ENCODE measurements around the gene LARGE1. TPM values are rescaled to one million over a fixed set of nuclear protein-coding genes. Genes with fewer than 3 reads are reported as not detected.

LARGE1 gene
- total and polyA plus RNA-seq, 2 experiments from 2014 or later, result 1.5 to 12.8 TPM

DNA sequence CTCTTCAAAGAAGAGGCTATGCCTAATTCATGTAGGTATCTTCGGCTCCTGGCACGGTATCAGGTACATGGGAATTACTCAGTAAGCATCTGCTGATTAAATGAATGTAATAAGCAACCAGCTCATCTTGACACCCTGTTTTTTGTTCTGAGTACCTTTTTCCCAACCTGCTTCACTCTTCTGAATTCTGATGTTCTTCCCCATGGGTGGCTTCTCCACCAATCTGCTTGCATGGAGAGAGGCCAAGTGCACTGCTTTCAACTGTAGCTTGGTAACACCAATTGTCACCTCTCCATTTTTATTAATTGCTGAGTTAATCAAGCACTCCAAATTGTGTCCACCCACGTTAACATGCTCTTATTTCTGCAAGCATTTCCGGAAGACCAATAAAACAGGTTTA is 40.5 kb downstream of the LARGE1 start:
- Histone ChIP-seq H3K9ac (no peak overlapping the region), H3K4me2 (ENCODE audit: unreplicated experiment) (no peak overlapping the region), H3F3A (ENCODE audit: insufficient read depth) (no peaks in the 10 kb centered on the region), H3K27ac (no peak overlapping the region), H3K9me3 (ENCODE audit: low read depth) (no peaks in the 10 kb centered on the region), H2AFZ (no peak overlapping the region), H3K4me3 (no peak overlapping the region), H3K79me2 (ENCODE audit: insufficient read depth) (0 out of 2 replicates have a peak, but pooled peaks cover 31% of the 10 kb centered on the region), H3K4me1 (ENCODE audit: insufficient read depth) (no peaks in the 10 kb centered on the region), H4K20me1 (ENCODE audit: insufficient read depth) (no peaks in the 10 kb centered on the region), H3K36me3 (ENCODE audit: low read depth) (no peaks in the 10 kb centered on the region), H3K27me3 (replicated peaks; ENCODE audit: insufficient read depth) (no peaks in the 10 kb centered on the region), H3K9me2 (ENCODE audit: insufficient read depth) (no peaks in the 10 kb centered on the region)
- TF ChIP-seq EZH2phosphoT487 (IDR thresholded peaks at IDR 0.05; ENCODE audit: insufficient read depth, low read depth), result no peak
- WGBS, 2 experiments (ENCODE audit: low coverage in 1 of 2, low lambda C conversion rate in 2 of 2, missing lambda C conversion rate in 2 of 2), result 75 to 76% methylated on average over 4 of the region's 4 CpGs
- DNase-seq, result no peak
- in situ Hi-C loops (cut with MboI), result no loop called here

DNA sequence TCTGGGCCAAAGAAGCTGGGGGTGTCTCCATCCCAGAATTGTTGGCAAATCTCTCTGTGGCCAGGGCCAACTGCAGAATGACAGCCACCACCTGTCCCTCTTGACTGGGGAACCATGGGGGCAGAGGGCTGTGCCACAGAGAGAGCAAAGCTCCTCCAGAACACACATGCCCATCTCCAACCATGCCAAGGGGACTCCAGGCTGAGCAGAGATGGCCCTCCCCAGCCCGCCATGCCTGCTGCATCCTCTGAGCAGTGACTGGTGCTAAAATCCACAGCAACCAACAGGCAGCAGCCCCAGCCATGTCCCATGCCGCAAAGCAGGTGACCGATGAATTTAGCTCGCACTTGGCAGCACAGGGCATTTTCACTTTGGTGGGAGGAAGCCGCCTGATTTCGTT is 45.0 kb downstream of the LARGE1 start:
- peaks cover 21% of the 10 kb centered on the region; the same call in 1 of the 2 replicates for H3K79me2 ChIP-seq (ENCODE audit: insufficient read depth)
- H3K9me2 ChIP-seq (ENCODE audit: insufficient read depth), result no peaks in the 10 kb centered on the region
- H3K4me1 ChIP-seq (ENCODE audit: insufficient read depth), result peaks cover 8% of the 10 kb centered on the region
- no peaks in the 10 kb centered on the region for H3K9me3 ChIP-seq (ENCODE audit: low read depth)
- no peaks in the 10 kb centered on the region for H4K20me1 ChIP-seq (ENCODE audit: insufficient read depth)
- no peak for DNase-seq
- H3K4me2 ChIP-seq (ENCODE audit: unreplicated experiment), result no peak overlapping the region
- WGBS, 2 experiments (ENCODE audit: low coverage in 1 of 2, low lambda C conversion rate in 2 of 2, missing lambda C conversion rate in 2 of 2), result 95 to 96% methylated on average over 6 of the region's 6 CpGs
- H2AFZ ChIP-seq, result no peak overlapping the region
- H3K4me3 ChIP-seq, result no peak overlapping the region
- H3F3A ChIP-seq (ENCODE audit: insufficient read depth), result no peaks in the 10 kb centered on the region; the same call in 1 of the 2 replicates
- TF ChIP-seq EZH2phosphoT487 (IDR thresholded peaks at IDR 0.05; ENCODE audit: insufficient read depth, low read depth) (no peak), EZH2 (IDR thresholded peaks at IDR 0.05; ENCODE audit: insufficient read depth, poor library complexity, severe bottlenecking) (no peak)
- H3K36me3 ChIP-seq (ENCODE audit: low read depth), result no peaks in the 10 kb centered on the region
- H3K27ac ChIP-seq, result no peak overlapping the region
- no peaks in the 10 kb centered on the region for H3K27me3 ChIP-seq (replicated peaks; ENCODE audit: insufficient read depth)
- in situ Hi-C loops (cut with MboI), result no loop called here
- H3K9ac ChIP-seq, result no peak overlapping the region

DNA sequence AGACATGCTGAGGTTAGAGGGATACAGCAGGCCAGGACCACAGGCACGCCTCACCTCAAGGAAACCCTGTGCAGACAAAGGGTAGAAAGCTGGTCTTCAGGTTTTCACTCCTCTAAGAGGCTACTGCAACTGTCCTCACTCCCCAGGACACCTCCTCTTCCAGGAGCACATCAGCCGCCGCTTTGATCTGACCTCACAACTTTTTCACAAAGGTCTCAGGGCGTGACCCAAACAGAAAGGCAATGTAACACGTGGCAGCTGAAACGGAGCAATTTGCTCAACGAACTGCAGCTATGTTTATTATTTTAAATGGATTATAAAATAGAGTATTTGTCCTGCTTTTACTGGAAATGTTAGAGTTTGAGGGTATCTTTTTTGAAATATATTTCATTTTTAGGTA is 46.1 kb downstream of the LARGE1 start:
- Histone ChIP-seq H3K9ac (no peak overlapping the region), H3K79me2 (ENCODE audit: insufficient read depth) (peaks cover 16% of the 10 kb centered on the region; the same call in 1 of the 2 replicates), H3K27me3 (replicated peaks; ENCODE audit: insufficient read depth) (no peaks in the 10 kb centered on the region), H3K4me1 (ENCODE audit: insufficient read depth) (peaks cover 8% of the 10 kb centered on the region), H2AFZ (no peak overlapping the region), H3K4me3 (no peak overlapping the region), H3K9me2 (ENCODE audit: insufficient read depth) (no peaks in the 10 kb centered on the region), H4K20me1 (ENCODE audit: insufficient read depth) (no peaks in the 10 kb centered on the region), H3K9me3 (ENCODE audit: low read depth) (no peaks in the 10 kb centered on the region), H3F3A (ENCODE audit: insufficient read depth) (no peaks in the 10 kb centered on the region; the same call in 1 of the 2 replicates), H3K36me3 (ENCODE audit: low read depth) (no peaks in the 10 kb centered on the region), H3K27ac (no peak overlapping the region), H3K4me2 (ENCODE audit: unreplicated experiment) (no peak overlapping the region)
- WGBS, 2 experiments (ENCODE audit: low coverage in 1 of 2, low lambda C conversion rate in 2 of 2, missing lambda C conversion rate in 2 of 2), result 83 to 91% methylated on average over 7 of the region's 7 CpGs
- no peak for TF ChIP-seq EZH2phosphoT487 (IDR thresholded peaks at IDR 0.05; ENCODE audit: insufficient read depth, low read depth)
- DNase-seq, result no peak
- in situ Hi-C loops (cut with MboI), result no loop called here

DNA sequence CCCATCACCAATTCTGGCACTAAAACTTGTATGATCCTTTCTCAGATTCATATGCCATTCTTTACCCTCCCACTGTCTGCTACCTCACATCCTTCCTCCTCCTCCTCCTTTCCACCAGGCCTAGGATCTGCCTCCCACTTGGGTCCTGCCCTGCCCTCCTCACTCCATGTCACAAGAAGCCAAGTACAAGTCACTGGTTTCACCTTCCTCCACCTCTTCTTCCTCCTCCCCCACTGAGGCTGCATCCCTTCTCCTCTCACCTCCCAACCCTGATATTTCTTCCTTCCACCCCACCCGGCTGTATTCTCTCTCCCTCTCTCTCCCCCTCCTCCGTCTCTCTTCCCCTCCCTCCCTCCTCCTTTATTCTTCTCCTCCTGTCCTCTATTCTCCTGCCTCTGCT is 46.6 kb downstream of the LARGE1 start:
- Histone ChIP-seq H3K27me3 (replicated peaks; ENCODE audit: insufficient read depth) (no peaks in the 10 kb centered on the region), H3K4me3 (no peak overlapping the region), H3K4me1 (ENCODE audit: insufficient read depth) (peaks cover 8% of the 10 kb centered on the region), H3K27ac (peak overlapping the region; percentile 29; the same call in 1 of the 2 replicates), H3K9ac (0 out of 2 replicates have a peak overlapping the region, but pooled peaks have one; percentile 58), H2AFZ (peak overlapping the region; percentile 87), H3K9me2 (ENCODE audit: insufficient read depth) (no peaks in the 10 kb centered on the region), H3K36me3 (ENCODE audit: low read depth) (no peaks in the 10 kb centered on the region), H3K9me3 (ENCODE audit: low read depth) (no peaks in the 10 kb centered on the region), H3K79me2 (ENCODE audit: insufficient read depth) (peaks cover 16% of the 10 kb centered on the region; the same call in 1 of the 2 replicates), H3F3A (ENCODE audit: insufficient read depth) (no peaks in the 10 kb centered on the region; the same call in 1 of the 2 replicates), H3K4me2 (ENCODE audit: unreplicated experiment) (peak overlapping the region; percentile 11), H4K20me1 (ENCODE audit: insufficient read depth) (no peaks in the 10 kb centered on the region)
- no peak for DNase-seq
- 80% methylated on average over 2 of the region's 2 CpGs; no CpG with 5 or more reads in 1 of the 2 experiments for WGBS, 2 experiments (ENCODE audit: low coverage in 1 of 2, low lambda C conversion rate in 2 of 2, missing lambda C conversion rate in 2 of 2)
- no peak for TF ChIP-seq EZH2phosphoT487 (IDR thresholded peaks at IDR 0.05; ENCODE audit: insufficient read depth, low read depth)
- no peak for TF ChIP-seq EZH2 (IDR thresholded peaks at IDR 0.05; ENCODE audit: insufficient read depth, poor library complexity, severe bottlenecking)
- in situ Hi-C loops (cut with MboI), result no loop called here

DNA sequence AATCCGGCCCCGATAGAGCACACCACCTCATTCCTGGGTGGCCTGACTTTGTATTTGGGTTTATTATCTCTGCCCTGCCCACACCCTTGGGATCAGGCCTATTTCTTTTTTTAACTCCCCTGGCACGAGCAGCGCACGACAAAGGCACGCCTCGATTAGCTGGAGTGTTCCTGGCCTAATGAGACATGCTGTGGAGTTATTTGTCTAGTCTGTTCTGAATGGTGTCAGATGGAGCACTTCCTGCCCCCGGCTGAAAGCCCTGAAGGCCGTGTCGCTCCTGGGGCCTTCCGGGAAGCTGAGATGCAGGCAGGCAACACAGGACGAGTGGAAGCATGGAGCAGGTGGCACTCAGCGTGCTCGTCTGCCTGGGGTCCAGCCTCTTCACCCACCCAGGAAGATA is 47.1 kb downstream of the LARGE1 start:
- TF ChIP-seq EZH2phosphoT487 (IDR thresholded peaks at IDR 0.05; ENCODE audit: insufficient read depth, low read depth) (no peak), EZH2 (IDR thresholded peaks at IDR 0.05; ENCODE audit: insufficient read depth, poor library complexity, severe bottlenecking) (no peak)
- H3K4me1 ChIP-seq (ENCODE audit: insufficient read depth), result peaks cover 8% of the 10 kb centered on the region
- DNase-seq, result peak; percentile 57
- no peaks in the 10 kb centered on the region for H3K9me2 ChIP-seq (ENCODE audit: insufficient read depth)
- 21 to 27% methylated on average over 13 to 14 of the region's 14 CpGs for WGBS, 2 experiments (ENCODE audit: low coverage in 1 of 2, low lambda C conversion rate in 2 of 2, missing lambda C conversion rate in 2 of 2)
- no peaks in the 10 kb centered on the region for H4K20me1 ChIP-seq (ENCODE audit: insufficient read depth)
- H3F3A ChIP-seq (ENCODE audit: insufficient read depth), result no peaks in the 10 kb centered on the region; the same call in 1 of the 2 replicates
- peak overlapping the region; percentile 11 for H3K4me2 ChIP-seq (ENCODE audit: unreplicated experiment)
- no peaks in the 10 kb centered on the region for H3K36me3 ChIP-seq (ENCODE audit: low read depth)
- peak overlapping the region; percentile 58 for H3K9ac ChIP-seq
- no peaks in the 10 kb centered on the region for H3K27me3 ChIP-seq (replicated peaks; ENCODE audit: insufficient read depth)
- H3K4me3 ChIP-seq, result no peak overlapping the region
- H2AFZ ChIP-seq, result peak overlapping the region; percentile 87
- in situ Hi-C loops (cut with MboI), result no loop called here
- no peaks in the 10 kb centered on the region for H3K9me3 ChIP-seq (ENCODE audit: low read depth)
- peak overlapping the region; percentile 29 for H3K27ac ChIP-seq
- peaks cover 16% of the 10 kb centered on the region; the same call in 1 of the 2 replicates for H3K79me2 ChIP-seq (ENCODE audit: insufficient read depth)

All from GM23248 (cell line).